ENCODE measurements around the gene KANSL1L. TPM values are rescaled to one million over a fixed set of nuclear protein-coding genes. Genes with fewer than 3 reads are reported as not detected.

Gene KANSL1L
- total RNA-seq, 6 donors from 2014 or later: 26.7 to 164 (median 46.7) TPM

DNA sequence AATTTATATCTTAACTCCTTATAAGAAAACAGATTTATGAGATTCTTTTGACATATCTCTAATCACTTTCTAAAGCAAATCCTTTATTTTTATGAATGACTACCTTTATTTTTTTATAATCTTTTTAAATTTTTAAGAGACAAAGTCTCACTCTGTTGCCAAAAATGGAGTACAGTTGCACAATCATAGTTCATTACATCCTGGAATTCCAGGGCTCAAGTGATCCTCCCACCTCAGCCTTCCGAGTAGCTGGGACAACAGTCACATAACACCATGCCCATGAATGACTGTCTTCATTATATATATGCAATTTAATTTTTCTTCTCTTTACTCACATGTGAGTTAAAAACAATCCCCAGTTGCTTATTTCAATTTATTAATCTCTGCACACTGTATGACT, 32.3 kb upstream of the KANSL1L start:
- no peaks in the 10 kb centered on the region for H3K36me3 ChIP-seq
- ATAC-seq (ENCODE audit: low FRiP score in 2 of 2): no peak
- H3K4me1 ChIP-seq: peaks cover 0 to 9% (median 5%) of the 10 kb centered on the region in 4 donors
- H3K9me3 ChIP-seq: no peaks in the 10 kb centered on the region
- no peak overlapping the region for H3K27ac ChIP-seq
- peak in 1 of 2 donors; percentile 34 for DNase-seq
- H3K27me3 ChIP-seq: no peaks in the 10 kb centered on the region
- no peak for TF ChIP-seq CTCF (IDR thresholded peaks at IDR 0.05)
- TF ChIP-seq EP300 (IDR thresholded peaks at IDR 0.05): no peak
- no peak for TF ChIP-seq POLR2A (IDR thresholded peaks at IDR 0.05)
- H3K4me3 ChIP-seq: no peak overlapping the region
- 50 to 56% methylated on average over 1 of the region's 1 CpG for WGBS, 2 donors

DNA sequence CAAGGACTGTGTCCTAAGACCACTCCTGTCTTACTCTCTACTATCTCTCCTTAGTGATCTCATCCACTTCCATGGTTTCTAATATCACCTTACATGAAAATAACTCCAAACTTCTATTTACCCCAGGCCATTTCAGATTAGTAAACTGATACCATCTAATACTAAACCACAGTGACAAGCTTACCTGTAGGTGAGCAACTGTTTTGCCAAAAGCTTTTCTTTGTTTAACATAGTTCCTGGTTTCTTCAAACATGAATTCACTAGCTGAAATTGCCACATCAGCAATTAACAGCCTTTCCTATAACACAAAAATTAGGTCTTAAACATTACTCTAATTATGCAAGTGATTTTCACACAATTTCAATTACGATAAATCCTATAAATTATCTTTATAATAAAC, 31.9 kb upstream of the KANSL1L start:
- Histone ChIP-seq H3K4me1 (peaks cover 0 to 9% (median 7%) of the 10 kb centered on the region in 4 donors), H3K27me3 (no peaks in the 10 kb centered on the region), H3K9me3 (no peaks in the 10 kb centered on the region), H3K4me3 (no peak overlapping the region), H3K27ac (no peak overlapping the region), H3K36me3 (no peaks in the 10 kb centered on the region)
- 80 to 90% methylated on average over 1 of the region's 1 CpG for WGBS, 2 donors
- no peak for TF ChIP-seq CTCF (IDR thresholded peaks at IDR 0.05)
- no peak for TF ChIP-seq EP300 (IDR thresholded peaks at IDR 0.05)
- TF ChIP-seq POLR2A (IDR thresholded peaks at IDR 0.05): no peak
- no peak for TF ChIP-seq POLR2AphosphoS5 (IDR thresholded peaks at IDR 0.05)
- no peak for DNase-seq
- ATAC-seq (ENCODE audit: low FRiP score in 2 of 2): no peak

DNA sequence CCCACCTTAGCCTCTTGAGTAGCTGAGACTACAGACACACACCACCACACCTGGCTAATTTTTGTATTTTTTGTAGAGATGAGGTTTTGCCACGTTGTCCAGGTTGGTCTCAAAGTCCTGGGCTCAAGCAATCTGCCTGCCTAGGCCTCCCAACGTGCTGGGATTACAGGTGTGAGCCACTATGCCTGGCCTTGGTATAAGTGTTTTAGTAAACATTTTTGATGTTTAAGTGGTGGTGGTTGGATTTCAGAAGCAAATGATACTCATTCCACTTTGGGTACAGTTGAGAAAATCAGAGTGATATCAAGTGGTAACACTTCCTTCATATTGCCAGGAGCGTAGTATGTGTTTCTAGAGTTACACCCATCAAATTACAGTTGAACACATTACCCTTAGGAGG, 28.6 kb upstream of the KANSL1L start:
- WGBS, 2 donors: 64% methylated on average over 3 of the region's 3 CpGs
- H3K27ac ChIP-seq: no peak overlapping the region
- no peak for TF ChIP-seq POLR2AphosphoS5 (IDR thresholded peaks at IDR 0.05)
- TF ChIP-seq POLR2A (IDR thresholded peaks at IDR 0.05): no peak
- TF ChIP-seq CTCF (IDR thresholded peaks at IDR 0.05): no peak
- no peak for TF ChIP-seq EP300 (IDR thresholded peaks at IDR 0.05)
- H3K27me3 ChIP-seq: no peaks in the 10 kb centered on the region
- no peaks in the 10 kb centered on the region for H3K9me3 ChIP-seq
- no peak overlapping the region for H3K4me3 ChIP-seq
- no peaks in the 10 kb centered on the region for H3K36me3 ChIP-seq
- H3K4me1 ChIP-seq: peaks cover 0 to 14% (median 12%) of the 10 kb centered on the region in 4 donors
- peak in 1 of 2 donors; percentile 69 for ATAC-seq (ENCODE audit: low FRiP score in 2 of 2)
- DNase-seq: peak in 1 of 2 donors; percentile 49

DNA sequence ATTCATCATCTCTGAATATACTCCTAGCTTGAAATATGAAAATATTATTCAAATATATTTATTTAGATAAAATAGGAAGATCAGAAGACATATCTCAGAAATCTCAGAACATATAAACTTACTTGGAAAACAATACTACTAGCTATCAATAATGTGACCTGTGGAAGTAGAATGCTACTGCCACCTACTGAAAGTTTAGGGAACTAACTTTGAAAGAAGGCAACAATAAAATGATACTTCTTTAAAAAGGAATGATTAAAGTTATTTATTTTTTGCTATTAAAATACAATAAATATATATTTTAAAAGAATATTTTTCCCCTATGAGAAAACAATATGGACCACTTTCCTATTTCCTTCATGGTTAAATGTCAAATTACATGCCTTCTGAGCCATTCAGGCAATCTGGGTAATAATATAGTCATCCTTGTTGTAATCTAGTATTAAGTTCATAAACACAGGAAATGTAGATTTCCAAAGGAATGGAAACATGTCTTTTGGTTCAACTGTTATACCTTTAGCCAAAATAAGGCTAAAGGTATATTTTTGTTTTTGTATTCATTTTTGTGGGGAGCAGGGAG, 28.1 kb upstream of the KANSL1L start:
- no peak for TF ChIP-seq POLR2A (IDR thresholded peaks at IDR 0.05)
- peak in 5 of 6 experiments; percentile 31 to 75 (median 47) for TF ChIP-seq CTCF (IDR thresholded peaks at IDR 0.05)
- ATAC-seq (ENCODE audit: low FRiP score in 2 of 2): peak in 1 of 2 donors; percentile 59
- H3K27ac ChIP-seq: no peak overlapping the region

GRCh38 chr2:210198326-210198725, 27.1 kb upstream of the KANSL1L start:
- peaks cover 0 to 14% (median 8%) of the 10 kb centered on the region in 4 donors for H3K4me1 ChIP-seq
- no peak overlapping the region for H3K4me3 ChIP-seq
- H3K36me3 ChIP-seq: no peaks in the 10 kb centered on the region
- TF ChIP-seq EP300 (IDR thresholded peaks at IDR 0.05): no peak
- TF ChIP-seq POLR2AphosphoS5 (IDR thresholded peaks at IDR 0.05): no peak
- TF ChIP-seq POLR2A (IDR thresholded peaks at IDR 0.05): no peak
- no peak for TF ChIP-seq CTCF (IDR thresholded peaks at IDR 0.05)
- no peak overlapping the region for H3K27ac ChIP-seq
- DNase-seq (no peak), ATAC-seq (ENCODE audit: low FRiP score in 2 of 2) (no peak)
- H3K9me3 ChIP-seq: no peaks in the 10 kb centered on the region
- 0 to 8% methylated on average over 1 of the region's 1 CpG for WGBS, 2 donors
- H3K27me3 ChIP-seq: no peaks in the 10 kb centered on the region

More for the DNA sequence above, 28.1 kb upstream of the KANSL1L start:
- no peaks in the 10 kb centered on the region for H3K27me3 ChIP-seq
- H3K4me1 ChIP-seq: peaks cover 0 to 14% (median 12%) of the 10 kb centered on the region in 4 donors
- no peak overlapping the region for H3K4me3 ChIP-seq
- DNase-seq: no peak
- H3K9me3 ChIP-seq: no peaks in the 10 kb centered on the region
- no peaks in the 10 kb centered on the region for H3K36me3 ChIP-seq
